Keratinocyte (primary cell): ENCODE results near the gene PPP1R2.

Experiments
- CTCF ChIP-seq, 3 experiments: IDR thresholded peaks in 1 of 3; conservative IDR thresholded peaks in 1 of 3; optimal IDR thresholded peaks in 1 of 3; 2 replicates in 2 of 3; 3 replicates in 1 of 3; pipeline versions ENCODE3 to v1.5.1; 2011; ENCODE audit warnings: low read length in 3 of 3, mild to moderate bottlenecking in 3 of 3, moderate library complexity in 2 of 3, control low read depth in 1 of 3, inconsistent platforms in 1 of 3; ENCODE audit not compliant: insufficient read depth in 2 of 3; ENCODE audit errors: extremely low read depth in 1 of 3
- EZH2 ChIP-seq: IDR thresholded peaks from one replicate; pipeline ENCODE4 v1.6.1; 2012; ENCODE audit warnings: inconsistent platforms, mild to moderate bottlenecking, low read length, moderate library complexity

- no peak for TF ChIP-seq EZH2
- TF ChIP-seq CTCF (optimal IDR thresholded peaks at IDR 0.05 in 1 of 3, IDR thresholded peaks at IDR 0.05 in 1 of 3, conservative IDR thresholded peaks at IDR 0.05 in 1 of 3; ENCODE audit: extremely low read depth in 1 of 3, insufficient read depth in 2 of 3, low read length in 3 of 3), result no peak
These were observed 818 bp downstream of the PPP1R2 start for GRCh38 chr3:195542316-195542697.
